ENCODE results near the gene ARID3A. TPM values are rescaled to one million over a fixed set of nuclear protein-coding genes. Genes with fewer than 3 reads are reported as not detected.

Gene ARID3A
- total RNA-seq, 2 donors from 2014 or later, result 121 to 124 TPM

GRCh38 chr19:1009981-1010538 is 84.2 kb downstream of the ARID3A start:
- H3K27me3 Mint-ChIP-seq (ENCODE audit: insufficient read depth), result no peaks in the 10 kb centered on the region
- no peak for TF ChIP-seq CTCF (conservative IDR thresholded peaks at IDR 0.05)
- DNase-seq, result no peak
- peaks cover 8% of the 10 kb centered on the region for H3K9me3 Mint-ChIP-seq
- H3K9me3 ChIP-seq (ENCODE audit: control insufficient read depth, low read length), result no peaks in the 10 kb centered on the region
- no peaks in the 10 kb centered on the region for H3K4me1 Mint-ChIP-seq
- WGBS, 2 experiments (ENCODE audit: insufficient coverage in 1 of 2, insufficient read length in 1 of 2), result 89 to 94% methylated on average over 18 to 29 of the region's 29 CpGs
- H3K4me1 ChIP-seq (ENCODE audit: control insufficient read depth, insufficient read depth, low read length), result no peaks in the 10 kb centered on the region
- no peaks in the 10 kb centered on the region for H3K27me3 ChIP-seq (ENCODE audit: control insufficient read depth, insufficient read depth, low read length, poor library complexity, severe bottlenecking)
- no peak overlapping the region for H3K27ac ChIP-seq (ENCODE audit: low read depth, low read length)
- H3K4me3 Mint-ChIP-seq, result no peak overlapping the region
- H3K36me3 Mint-ChIP-seq (ENCODE audit: low read depth), result peaks cover 13% of the 10 kb centered on the region
- no peak overlapping the region for H3K4me3 ChIP-seq (ENCODE audit: low read length)
- H3K9ac ChIP-seq (ENCODE audit: extremely low read depth, low read length, poor library complexity, severe bottlenecking), result no peak overlapping the region
- H3K36me3 ChIP-seq (ENCODE audit: control insufficient read depth, insufficient read depth, low read length), result peaks cover 9% of the 10 kb centered on the region
- H3K27ac Mint-ChIP-seq, result no peak overlapping the region

- Histone ChIP-seq H3K27me3 (ENCODE audit: control insufficient read depth, insufficient read depth, low read length, poor library complexity, severe bottlenecking) (no peaks in the 10 kb centered on the region), H3K27ac (ENCODE audit: low read depth, low read length) (no peak overlapping the region), H3K36me3 (ENCODE audit: control insufficient read depth, insufficient read depth, low read length) (peaks cover 9% of the 10 kb centered on the region), H3K4me3 (ENCODE audit: low read length) (no peak overlapping the region), H3K9ac (ENCODE audit: extremely low read depth, low read length, poor library complexity, severe bottlenecking) (no peak overlapping the region), H3K4me1 (ENCODE audit: control insufficient read depth, insufficient read depth, low read length) (no peaks in the 10 kb centered on the region), H3K9me3 (ENCODE audit: control insufficient read depth, low read length) (no peaks in the 10 kb centered on the region)
- Mint-ChIP-seq H3K36me3 (ENCODE audit: low read depth) (peaks cover 13% of the 10 kb centered on the region), H3K27me3 (ENCODE audit: insufficient read depth) (no peaks in the 10 kb centered on the region), H3K4me3 (no peak overlapping the region), H3K9me3 (peaks cover 8% of the 10 kb centered on the region), H3K27ac (no peak overlapping the region), H3K4me1 (no peaks in the 10 kb centered on the region)
- WGBS, 2 experiments (ENCODE audit: insufficient coverage in 1 of 2, insufficient read length in 1 of 2), result 93 to 96% methylated on average over 26 to 55 of the region's 56 CpGs
- DNase-seq, result no peak
- TF ChIP-seq CTCF (conservative IDR thresholded peaks at IDR 0.05), result no peak
Observed at GRCh38 chr19:1010586-1011510, 85.0 kb downstream of the ARID3A start.

- H3K9me3 Mint-ChIP-seq, result peaks cover 3% of the 10 kb centered on the region
- no peak overlapping the region for H3K27ac ChIP-seq (ENCODE audit: low read depth, low read length)
- peaks cover 9% of the 10 kb centered on the region for H3K36me3 ChIP-seq (ENCODE audit: control insufficient read depth, insufficient read depth, low read length)
- H3K4me3 Mint-ChIP-seq, result no peak overlapping the region
- 96 to 97% methylated on average over 28 to 36 of the region's 36 CpGs for WGBS, 2 experiments (ENCODE audit: insufficient coverage in 1 of 2, insufficient read length in 1 of 2)
- no peaks in the 10 kb centered on the region for H3K9me3 ChIP-seq (ENCODE audit: control insufficient read depth, low read length)
- no peaks in the 10 kb centered on the region for H3K27me3 Mint-ChIP-seq (ENCODE audit: insufficient read depth)
- H3K27me3 ChIP-seq (ENCODE audit: control insufficient read depth, insufficient read depth, low read length, poor library complexity, severe bottlenecking), result no peaks in the 10 kb centered on the region
- no peak overlapping the region for H3K4me3 ChIP-seq (ENCODE audit: low read length)
- peaks cover 2% of the 10 kb centered on the region for H3K4me1 Mint-ChIP-seq
- H3K27ac Mint-ChIP-seq, result no peak overlapping the region
- no peak for TF ChIP-seq CTCF (conservative IDR thresholded peaks at IDR 0.05)
- no peak overlapping the region for H3K9ac ChIP-seq (ENCODE audit: extremely low read depth, low read length, poor library complexity, severe bottlenecking)
- H3K4me1 ChIP-seq (ENCODE audit: control insufficient read depth, insufficient read depth, low read length), result no peaks in the 10 kb centered on the region
- DNase-seq, result no peak
- H3K36me3 Mint-ChIP-seq (ENCODE audit: low read depth), result peaks cover 8% of the 10 kb centered on the region
Observed at GRCh38 chr19:1011831-1012333, 86.0 kb downstream of the ARID3A start.

All from endodermal cell (in vitro differentiated cells).